ENCODE data around the gene NUFIP2. TPM values are rescaled to one million over a fixed set of nuclear protein-coding genes. Genes with fewer than 3 reads are reported as not detected.

The NUFIP2 gene
- total and polyA plus RNA-seq, 8 donors, result 34.5 to 61.2 (median 38.8) TPM

- peaks cover 0 to 6% of the 10 kb centered on the region in 2 donors for H3K36me3 ChIP-seq
- TF ChIP-seq CTCF (IDR thresholded peaks at IDR 0.05), result no peak
- no peak overlapping the region for H3K4me3 ChIP-seq
- intact Hi-C loops (cut with DNase I), result no loop called here
- H3K9me3 ChIP-seq, result no peaks in the 10 kb centered on the region
- DNase-seq (no peak), ATAC-seq (no peak)
- H3K4me1 ChIP-seq, result peaks cover 9 to 23% of the 10 kb centered on the region in 2 donors
- no peaks in the 10 kb centered on the region for H3K27me3 ChIP-seq
- no peak overlapping the region for H3K27ac ChIP-seq
These were observed 42.8 kb downstream of the NUFIP2 start for GRCh38 chr17:29251184-29251583.

- H3K36me3 ChIP-seq, result peaks cover 0 to 6% of the 10 kb centered on the region in 2 donors
- H3K27ac ChIP-seq, result no peak overlapping the region
- H3K4me1 ChIP-seq, result peaks cover 3 to 18% of the 10 kb centered on the region in 2 donors
- ATAC-seq (no peak), DNase-seq (no peak)
- TF ChIP-seq CTCF (IDR thresholded peaks at IDR 0.05), result no peak
- intact Hi-C loops (cut with DNase I), result no loop called here
- no peak overlapping the region for H3K4me3 ChIP-seq
- no peaks in the 10 kb centered on the region for H3K27me3 ChIP-seq
- H3K9me3 ChIP-seq, result no peaks in the 10 kb centered on the region
These were observed 43.3 kb downstream of the NUFIP2 start for GRCh38 chr17:29250666-29251065.

- no peaks in the 10 kb centered on the region for H3K9me3 ChIP-seq
- no peak for DNase-seq
- H3K4me1 ChIP-seq, result peaks cover 0 to 6% of the 10 kb centered on the region in 2 donors
- H3K27ac ChIP-seq, result no peak overlapping the region
- no peaks in the 10 kb centered on the region for H3K27me3 ChIP-seq
- no peak for TF ChIP-seq CTCF (IDR thresholded peaks at IDR 0.05)
- intact Hi-C loops (cut with DNase I), result no loop called here
- H3K4me3 ChIP-seq, result no peak overlapping the region
- ATAC-seq, result no peak
- no peaks in the 10 kb centered on the region for H3K36me3 ChIP-seq
These were observed 45.1 kb downstream of the NUFIP2 start for GRCh38 chr17:29248845-29249244.

- Histone ChIP-seq H3K4me3 (no peak overlapping the region), H3K27me3 (no peaks in the 10 kb centered on the region), H3K27ac (no peak overlapping the region), H3K4me1 (no peaks in the 10 kb centered on the region), H3K9me3 (no peaks in the 10 kb centered on the region), H3K36me3 (no peaks in the 10 kb centered on the region)
- TF ChIP-seq CTCF (IDR thresholded peaks at IDR 0.05), result no peak
- intact Hi-C loops (cut with DNase I), result no loop called here
- ATAC-seq (no peak), DNase-seq (no peak)
These were observed 46.7 kb downstream of the NUFIP2 start for GRCh38 chr17:29247219-29247618.

- no peaks in the 10 kb centered on the region for H3K9me3 ChIP-seq
- H3K27ac ChIP-seq, result no peak within 1 kb of the TSS
- intact Hi-C loops (cut with DNase I), result no loop called here
- no peak within 1 kb of the TSS for H3K4me3 ChIP-seq
- ATAC-seq (no peak), DNase-seq (no peak)
- H3K27me3 ChIP-seq, result no peaks in the 10 kb centered on the region
- no peak for TF ChIP-seq CTCF (IDR thresholded peaks at IDR 0.05)
- peaks cover 0 to 2% of the 10 kb centered on the region in 2 donors for H3K4me1 ChIP-seq
- H3K36me3 ChIP-seq, result no peaks in the 10 kb centered on the region
These were observed 47.3 kb downstream of the NUFIP2 start, which contains the start of gene CRYBA1 for GRCh38 chr17:29246628-29247027. TSS of gene CRYBA1 (plus strand) at chr17:29246859. CDS start at chr17:29246864, 5 bp downstream.
